GM21515 (cell line): Measurements from ENCODE around the gene OR8B8.
"Not testable (repeated sequence)": the region's sequence is repeated elsewhere in the genome, so short reads cannot be mapped to it uniquely, and the experiment has no call there.

Experiments
- ATAC-seq: cut with Tn5 transposase; IDR thresholded peaks from one replicate; pipeline ENCODE4 v1.9.1; 2021; ENCODE audit not compliant: unreplicated experiment

Gene OR8B8

GRCh38 chr11:124442442-124442841 is 3.1 kb downstream of the OR8B8 start:
- no peak for ATAC-seq

DNA sequence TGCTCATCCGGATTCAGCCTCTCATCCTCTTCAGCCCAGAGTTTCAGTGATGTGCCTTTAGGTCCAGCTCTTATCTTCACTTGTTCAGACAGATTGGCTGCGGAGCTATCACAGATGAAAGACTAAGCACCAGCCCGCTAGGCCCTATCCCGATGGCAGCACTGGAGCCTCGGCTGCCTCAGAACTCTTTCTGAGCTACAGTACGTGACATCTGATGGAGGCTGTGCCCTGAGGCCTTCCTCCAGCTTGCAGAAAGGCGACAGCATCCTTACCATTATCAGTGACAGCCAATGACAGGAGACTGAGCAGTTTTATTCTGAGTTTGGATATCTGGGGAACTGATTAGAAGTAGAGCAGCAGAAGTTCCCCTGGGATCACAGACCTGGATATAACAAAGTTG is 4.0 kb downstream of the OR8B8 start:
- no peak for ATAC-seq

DNA sequence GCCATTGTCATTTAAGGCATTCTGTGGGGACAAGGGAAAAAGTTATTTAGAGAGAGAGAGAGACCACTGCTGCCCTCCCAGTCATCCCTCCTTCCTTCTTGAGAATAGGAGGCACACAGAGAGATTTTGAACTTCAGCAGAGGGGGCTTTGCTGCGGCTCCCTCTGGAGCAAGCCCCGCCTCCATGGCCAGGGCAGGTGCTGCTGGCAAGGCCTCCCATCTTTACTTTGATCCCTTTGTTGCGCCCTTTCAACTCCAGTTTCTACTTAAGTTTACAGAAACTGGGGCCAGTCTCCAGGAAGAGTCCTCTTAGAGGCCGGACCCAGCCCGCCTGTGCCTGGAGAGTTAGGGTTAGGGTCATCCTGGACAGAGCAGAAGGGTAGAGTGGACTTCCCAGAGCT is 4.4 kb downstream of the OR8B8 start:
- ATAC-seq: no peak

DNA sequence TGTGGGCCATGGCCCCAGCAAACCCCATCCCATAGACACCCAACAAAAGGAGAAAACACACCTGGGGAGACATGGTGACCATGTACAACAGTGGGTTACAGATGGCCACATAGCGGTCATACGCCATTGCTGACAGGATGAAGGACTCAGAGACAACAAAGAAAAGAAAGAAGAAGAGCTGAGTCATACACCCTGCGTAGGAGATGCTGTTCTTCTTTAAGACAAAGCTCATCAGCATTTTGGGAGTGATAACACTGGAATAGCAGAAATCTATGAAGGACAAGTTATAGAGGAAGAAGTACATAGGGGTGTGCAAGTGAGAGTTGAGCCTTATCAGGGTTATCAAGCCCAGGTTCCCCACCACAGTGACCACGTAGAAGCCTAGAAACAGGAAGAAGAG is 4.9 kb downstream of the OR8B8 start:
- ATAC-seq: no peak

DNA sequence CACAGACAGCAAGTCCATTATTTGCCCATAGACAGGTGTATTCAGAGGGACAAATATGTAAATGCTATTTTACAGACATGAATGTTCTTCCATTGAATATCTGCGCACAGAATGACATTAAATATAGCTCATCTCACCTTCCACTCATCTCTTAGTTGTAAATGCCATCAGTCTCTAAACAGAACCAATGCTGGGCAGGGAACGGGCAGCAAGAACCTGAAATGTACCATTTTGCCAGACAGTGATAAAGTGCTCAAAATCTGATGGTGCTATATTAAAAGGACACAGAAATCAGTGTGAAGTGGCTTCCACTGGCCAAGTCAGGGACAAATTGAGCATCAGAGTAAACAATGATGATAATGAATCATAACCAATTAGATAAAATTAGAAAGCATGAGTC is 10.8 kb downstream of the OR8B8 start:
- no peak for ATAC-seq

DNA sequence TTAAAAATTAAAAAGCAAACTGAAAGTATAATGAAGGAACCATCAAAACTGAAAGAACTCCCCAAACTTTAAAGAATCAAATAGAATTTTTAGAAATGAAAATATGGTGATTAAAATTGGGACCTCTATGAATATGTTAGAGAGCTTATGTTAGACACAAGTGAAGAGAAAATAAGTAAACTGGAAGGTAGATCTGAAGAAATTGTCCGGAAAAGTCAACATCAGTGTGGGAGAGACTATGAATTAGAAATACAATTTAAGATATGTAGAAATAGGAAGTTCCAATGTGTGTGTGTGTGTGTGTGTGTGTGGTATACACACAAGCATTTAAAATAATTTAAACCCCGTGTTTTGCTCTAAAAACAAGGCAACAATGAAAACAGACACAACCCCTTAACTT is 15.9 kb downstream of the OR8B8 start:
- no peak for ATAC-seq

- no peak for ATAC-seq
These were observed 21.0 kb downstream of the OR8B8 start, which contains the start of gene OR8B4 for GRCh38 chr11:124424384-124424921. TSS of gene OR8B4 (minus strand) at chr11:124424871. CDS start at chr11:124424871, 0 bp downstream.

DNA sequence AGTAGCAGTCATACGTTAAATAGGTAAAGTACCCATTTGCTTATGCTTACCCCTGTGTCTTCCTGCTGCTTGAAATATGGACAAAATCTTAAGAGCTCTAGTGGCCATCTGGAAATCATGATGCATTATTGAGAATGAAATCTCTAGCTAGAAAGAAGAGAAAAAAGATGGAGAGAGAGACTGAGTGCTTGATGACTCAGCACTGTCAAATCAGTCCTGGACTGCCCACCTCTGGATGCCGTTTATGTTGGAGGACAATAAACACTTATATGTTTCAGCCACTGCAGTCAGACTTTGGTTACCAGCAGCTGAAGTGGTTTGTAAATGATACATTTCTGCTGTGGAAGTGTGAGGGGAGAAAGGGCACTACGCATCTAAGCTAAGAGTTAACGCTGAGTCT is 24.5 kb downstream of the OR8B8 start:
- ATAC-seq: no peak

DNA sequence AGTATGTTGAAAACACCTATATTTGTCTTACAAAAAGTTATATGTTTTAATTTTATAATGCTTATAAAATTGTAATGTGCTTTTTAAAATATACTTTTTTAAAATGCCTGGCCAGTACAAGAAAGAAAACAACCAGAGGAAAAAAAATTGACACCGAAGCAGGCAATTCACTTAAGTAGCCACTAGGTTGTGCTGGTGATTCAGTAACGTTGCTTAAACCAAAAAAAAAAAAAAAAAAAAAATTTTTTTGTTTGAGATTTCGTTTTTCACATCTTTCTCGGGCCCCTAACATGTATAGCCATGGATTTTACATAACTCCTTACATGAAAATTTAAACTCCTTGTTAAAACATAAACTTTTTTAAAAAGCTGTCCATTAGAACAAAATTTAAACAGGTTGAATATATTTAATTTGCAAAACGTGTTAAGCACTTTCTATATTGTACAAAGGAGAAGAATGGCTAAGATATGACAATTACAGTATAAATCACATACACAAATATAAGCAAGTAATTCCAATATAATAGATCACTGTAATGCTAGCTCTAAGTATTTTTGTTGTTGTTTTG is 30.1 kb downstream of the OR8B8 start:
- peak; percentile 74 for ATAC-seq

GRCh38 chr11:124409906-124410305 is 35.6 kb downstream of the OR8B8 start:
- ATAC-seq: no peak

DNA sequence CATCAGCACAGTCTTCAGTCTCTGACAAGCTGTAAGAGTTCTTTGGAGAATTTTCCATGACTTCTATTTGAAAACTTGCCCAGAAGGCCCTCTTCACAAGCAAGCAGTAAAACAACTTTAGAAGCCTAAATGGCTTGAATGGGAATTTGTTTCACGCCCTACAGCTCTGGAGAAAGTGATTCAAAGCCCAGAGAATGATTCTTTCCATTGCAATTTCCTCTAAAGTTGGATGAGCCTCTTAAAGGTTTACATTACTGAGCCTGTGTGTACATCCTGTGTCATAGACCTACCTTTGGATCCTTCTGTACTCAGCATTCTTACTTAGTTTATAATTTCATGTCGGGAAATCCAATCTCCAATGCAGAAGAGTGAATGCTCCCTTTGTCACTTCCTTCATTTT is 39.9 kb downstream of the OR8B8 start:
- no peak for ATAC-seq

GRCh38 chr11:124403186-124403585 is 42.3 kb downstream of the OR8B8 start:
- not testable (repeated sequence) for ATAC-seq

GRCh38 chr11:124402326-124402922 is 43.1 kb downstream of the OR8B8 start:
- peak; percentile 98 for ATAC-seq

DNA sequence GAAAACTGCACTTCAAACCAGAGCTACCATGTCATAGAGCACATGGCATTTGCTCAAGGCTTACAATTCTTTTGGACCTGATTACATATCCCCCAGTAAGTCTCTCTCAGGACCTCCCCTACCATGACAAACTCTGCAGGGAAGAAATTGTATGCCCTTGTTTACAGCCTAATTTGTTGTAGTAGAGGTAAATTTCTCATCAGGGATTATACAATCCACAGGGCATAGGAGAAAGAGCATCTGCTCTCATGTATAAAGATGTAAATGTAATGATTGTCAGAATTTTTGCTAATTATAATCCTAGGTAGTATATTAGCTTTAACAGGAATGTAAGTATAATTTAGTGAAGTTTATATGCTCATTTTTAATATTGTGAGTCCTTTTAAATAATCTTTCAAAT is 46.6 kb downstream of the OR8B8 start, which contains the start of gene OR8B3:
Gene OR8B3, minus strand, starts transcription at position 101 of the 400 bp plus-strand sequence. CDS start 1,673 bp downstream, outside the sequence.
- ATAC-seq: no peak

DNA sequence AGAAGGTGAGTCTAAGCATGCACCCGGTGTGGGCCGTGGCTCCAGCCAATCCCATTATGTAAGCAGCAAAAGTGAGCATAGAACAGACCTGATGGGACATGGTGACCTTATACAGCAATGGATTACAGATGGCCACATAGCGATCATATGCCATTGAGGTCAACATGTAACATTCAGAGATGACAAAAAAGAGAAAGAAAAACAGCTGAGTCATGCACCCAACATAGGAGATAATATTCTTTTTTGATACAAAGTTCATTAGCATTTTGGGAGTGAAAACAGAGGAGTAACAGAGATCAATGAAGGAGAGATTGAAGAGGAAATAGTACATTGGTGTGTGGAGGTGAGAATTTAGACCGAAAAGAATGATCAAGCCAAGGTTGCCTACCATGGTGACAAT is 48.6 kb downstream of the OR8B8 start:
- ATAC-seq: not testable (repeated sequence)

- ATAC-seq: no peak
These were observed 51.1 kb downstream of the OR8B8 start for GRCh38 chr11:124394408-124394807.
